Stomach (tissue), 9 donors: Measurements from ENCODE around the gene FNDC11. TPM values are rescaled to one million over a fixed set of nuclear protein-coding genes. Genes with fewer than 3 reads are reported as not detected.

Experiments used
- DNase-seq, 2 donors: peaks; one replicate each; pipeline versions ENCODE4 v3.0.0 to v3.0.0-alpha.2; 2013 to 2019
- H3K27ac ChIP-seq, 5 donors: fragments of 200-600 bp in 4 of 5; sonication (generic) in 4 of 5; one replicate each; pipeline ENCODE4 v1.5.1; 2013 to 2019; ENCODE audit warnings: mild to moderate bottlenecking in 1 of 5, moderate library complexity in 1 of 5
- H3K27me3 ChIP-seq, 3 donors: fragments of 200-600 bp; sonication (generic); one replicate each; pipeline ENCODE4 v1.5.1; 2017 to 2019; ENCODE audit warnings: mixed run types in 1 of 3
- H3K36me3 ChIP-seq, 4 donors: fragments of 200-600 bp; sonication (generic); 1 replicate in 3 of 4; 2 replicates in 1 of 4; pipeline ENCODE4 v1.5.1; 2016 to 2019
- H3K4me1 ChIP-seq, 4 donors: fragments of 200-600 bp; sonication (generic); one replicate each; pipeline ENCODE4 v1.5.1; 2016 to 2019
- H3K4me3 ChIP-seq, 4 donors: fragments of 200-600 bp; sonication (generic) in 3 of 4; one replicate each; pipeline ENCODE4 v1.5.1; 2016 to 2019; ENCODE audit warnings: mild to moderate bottlenecking in 1 of 4
- H3K9me3 ChIP-seq, 4 donors: fragments of 200-600 bp; sonication (generic); one replicate each; pipeline ENCODE4 v1.5.1; 2016 to 2019
- EP300 ChIP-seq: sonication (generic); formaldehyde crosslinking; IDR thresholded peaks from one replicate; pipeline ENCODE4 v1.6.1; 2017; ENCODE audit warnings: antibody characterized with exemption
- POLR2A ChIP-seq, 4 donors: fragments of 450-650 bp; IDR thresholded peaks; one replicate each; pipeline ENCODE4 v1.6.1; 2016; ENCODE audit warnings: antibody characterized with exemption in 4 of 4, control low read depth in 2 of 4, mild to moderate bottlenecking in 1 of 4, moderate library complexity in 1 of 4
- POLR2AphosphoS5 ChIP-seq, 3 donors: sonication (generic); formaldehyde crosslinking; IDR thresholded peaks; one replicate each; pipeline ENCODE4 v1.6.1; 2016; ENCODE audit warnings: antibody characterized with exemption in 3 of 3
- WGBS, 5 donors: extraction: QIAGEN DNeasy Blood & Tissue Kit in 3 of 5; methylation state at CpG; one replicate each; pipeline versions ENCODE4 v1.1.5 to v1.1.7; 2013 to 2018; 5-methylcytosine and 5-hydroxymethylcytosine counted together
- intact Hi-C: fragments of 100-400 bp; cut with DNase I; formaldehyde crosslinking; loops from one replicate; pipeline ENCODE4 v1.15.1; 2023; ENCODE audit warnings: low total_unique reads
- polyA plus RNA-seq, 3 donors: library from polyadenylated mRNA; stranded (reverse); fragments of 200-250 nt; gene quantifications; one replicate each; pipeline ENCODE4 v1.2.3, GENCODE V29; 2013
- total RNA-seq, 5 donors: library from RNA; depleted of rRNA; stranded (reverse); fragments of >200 nt; gene quantifications; one replicate each; pipeline versions ENCODE4 v1.1.0 to v1.2.3, GENCODE V29; 2014 to 2016
- TF ChIP-seq, protein P1 (sequence below), 7 experiments: fragments of 450-650 bp in 4 of 7; fragments of 200-600 bp in 3 of 7; sonication (generic) in 3 of 7; IDR thresholded peaks; one replicate each; pipeline ENCODE4 v1.5.1; 2016 to 2019; ENCODE audit warnings: antibody characterized with exemption in 7 of 7, control low read depth in 2 of 7, mild to moderate bottlenecking in 1 of 7
- donor health status: healthy with polysubstance abuse.
- donor health status: Bipolar disorder and iron deficiency.
- donor health status: healthy.

The FNDC11 gene
- total and polyA plus RNA-seq, 8 donors = 0.25 to 3.1 (median 0.55) TPM; not detected in 3

DNA sequence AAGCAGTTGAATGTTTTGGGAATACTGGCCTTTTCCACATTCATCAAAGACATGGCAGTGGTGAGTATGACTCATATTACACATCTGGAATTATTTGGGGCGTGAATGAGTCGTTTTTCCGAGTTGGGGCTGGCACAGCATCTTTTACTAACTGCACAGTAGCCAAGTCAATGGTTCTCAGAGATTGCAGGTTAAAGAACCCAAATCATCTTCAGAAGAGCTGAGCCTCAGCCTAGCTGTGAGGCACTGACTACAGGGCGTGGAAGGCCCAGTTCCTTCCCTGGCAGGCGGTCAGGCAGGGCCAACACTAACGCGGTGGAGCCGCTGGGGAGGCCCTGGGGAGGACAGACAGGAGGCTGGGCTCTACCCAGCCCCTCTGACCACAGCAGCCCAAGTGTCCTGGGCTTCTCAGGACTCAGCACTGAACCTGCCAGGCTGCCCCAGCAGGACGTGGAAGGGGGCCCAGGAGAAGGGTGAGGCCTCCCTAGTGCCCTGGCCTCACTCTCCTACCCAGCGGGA lies 40.1 kb downstream of the FNDC11 start:
- DNase-seq = no peak
- Histone ChIP-seq H3K36me3 (peaks cover 40 to 100% (median 96%) of the 10 kb centered on the region in 4 donors), H3K27ac (no peak overlapping the region), H3K9me3 (no peaks in the 10 kb centered on the region), H3K27me3 (no peaks in the 10 kb centered on the region), H3K4me3 (no peak overlapping the region), H3K4me1 (no peaks in the 10 kb centered on the region)
- intact Hi-C loops = no loop called here
- WGBS, 5 donors = 73 to 88% (median 80%) methylated on average over 5 to 10 of the region's 10 CpGs
- TF ChIP-seq POLR2A (IDR thresholded peaks at IDR 0.05) (no peak), EP300 (no peak), POLR2AphosphoS5 (IDR thresholded peaks at IDR 0.05) (no peak)
- TF ChIP-seq, protein P1, sequence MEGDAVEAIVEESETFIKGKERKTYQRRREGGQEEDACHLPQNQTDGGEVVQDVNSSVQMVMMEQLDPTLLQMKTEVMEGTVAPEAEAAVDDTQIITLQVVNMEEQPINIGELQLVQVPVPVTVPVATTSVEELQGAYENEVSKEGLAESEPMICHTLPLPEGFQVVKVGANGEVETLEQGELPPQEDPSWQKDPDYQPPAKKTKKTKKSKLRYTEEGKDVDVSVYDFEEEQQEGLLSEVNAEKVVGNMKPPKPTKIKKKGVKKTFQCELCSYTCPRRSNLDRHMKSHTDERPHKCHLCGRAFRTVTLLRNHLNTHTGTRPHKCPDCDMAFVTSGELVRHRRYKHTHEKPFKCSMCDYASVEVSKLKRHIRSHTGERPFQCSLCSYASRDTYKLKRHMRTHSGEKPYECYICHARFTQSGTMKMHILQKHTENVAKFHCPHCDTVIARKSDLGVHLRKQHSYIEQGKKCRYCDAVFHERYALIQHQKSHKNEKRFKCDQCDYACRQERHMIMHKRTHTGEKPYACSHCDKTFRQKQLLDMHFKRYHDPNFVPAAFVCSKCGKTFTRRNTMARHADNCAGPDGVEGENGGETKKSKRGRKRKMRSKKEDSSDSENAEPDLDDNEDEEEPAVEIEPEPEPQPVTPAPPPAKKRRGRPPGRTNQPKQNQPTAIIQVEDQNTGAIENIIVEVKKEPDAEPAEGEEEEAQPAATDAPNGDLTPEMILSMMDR (IDR thresholded peaks at IDR 0.05) = no peak

GRCh38 chr20:63595416-63596127 lies 41.6 kb downstream of the FNDC11 start:
- no peaks in the 10 kb centered on the region for H3K27me3 ChIP-seq
- H3K27ac ChIP-seq = no peak overlapping the region
- no peak for DNase-seq
- WGBS, 5 donors = 88 to 97% (median 94%) methylated on average over 21 to 30 of the region's 30 CpGs
- TF ChIP-seq POLR2A (IDR thresholded peaks at IDR 0.05) (no peak), POLR2AphosphoS5 (IDR thresholded peaks at IDR 0.05) (no peak), EP300 (no peak)
- TF ChIP-seq, protein P1 (IDR thresholded peaks at IDR 0.05) = no peak
- no peaks in the 10 kb centered on the region for H3K9me3 ChIP-seq
- H3K36me3 ChIP-seq = peaks cover 35 to 100% (median 96%) of the 10 kb centered on the region in 4 donors
- H3K4me3 ChIP-seq = no peak overlapping the region
- intact Hi-C loops = no loop called here
- no peaks in the 10 kb centered on the region for H3K4me1 ChIP-seq

GRCh38 chr20:63596423-63596822 lies 42.5 kb downstream of the FNDC11 start:
- TF ChIP-seq POLR2AphosphoS5 (IDR thresholded peaks at IDR 0.05) = no peak
- TF ChIP-seq EP300 = no peak
- Histone ChIP-seq H3K27me3 (no peaks in the 10 kb centered on the region), H3K27ac (no peak overlapping the region), H3K36me3 (peaks cover 33 to 100% (median 96%) of the 10 kb centered on the region in 4 donors), H3K9me3 (no peaks in the 10 kb centered on the region), H3K4me1 (no peaks in the 10 kb centered on the region), H3K4me3 (no peak overlapping the region)
- no peak for DNase-seq
- intact Hi-C loops = no loop called here
- 81 to 92% (median 89%) methylated on average over 4 to 6 of the region's 6 CpGs for WGBS, 5 donors

DNA sequence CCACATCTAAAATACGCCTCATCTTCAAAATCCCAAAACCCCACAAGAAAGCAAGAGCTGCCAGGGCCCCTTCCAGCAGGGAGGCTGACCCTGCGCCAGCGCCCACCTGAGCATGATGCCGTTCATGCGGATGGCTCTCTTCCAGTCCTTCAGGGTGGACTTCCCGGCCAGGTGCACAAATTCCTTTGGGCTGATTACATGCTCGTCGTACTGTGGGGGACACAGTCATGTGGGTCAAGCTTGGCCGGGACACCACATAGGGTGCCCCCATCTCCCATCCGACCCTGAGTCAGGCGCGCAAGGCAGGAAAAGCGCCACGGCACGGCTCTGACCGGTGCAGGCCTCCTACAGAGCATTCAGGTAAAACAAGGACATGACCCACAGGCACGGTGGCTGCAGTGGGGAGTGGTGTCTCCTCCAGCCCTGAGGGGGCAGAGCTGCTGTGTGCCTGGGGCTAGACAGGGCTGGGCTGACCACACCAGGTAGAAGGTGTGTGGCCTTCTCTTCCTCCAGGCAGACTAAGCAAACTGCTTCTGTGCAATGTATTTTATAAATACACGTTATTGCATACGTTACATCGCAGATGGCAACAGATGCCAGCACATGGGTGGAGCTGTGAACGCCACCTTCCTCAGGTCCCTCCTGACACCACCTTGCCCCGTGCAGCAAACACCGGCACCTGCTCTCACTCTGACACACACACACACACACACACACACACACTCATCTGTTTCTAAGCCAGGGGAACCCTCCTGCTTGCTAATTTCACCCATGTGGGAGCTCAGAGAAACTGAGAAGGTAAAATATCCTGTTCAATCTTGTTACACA lies 43.9 kb downstream of the FNDC11 start:
- TF ChIP-seq POLR2A (IDR thresholded peaks at IDR 0.05) (no peak), EP300 (no peak), POLR2AphosphoS5 (IDR thresholded peaks at IDR 0.05) (no peak)
- TF ChIP-seq, protein P1 (IDR thresholded peaks at IDR 0.05) = no peak
- no peak for DNase-seq
- Histone ChIP-seq H3K4me3 (no peak overlapping the region), H3K36me3 (peaks cover 29 to 100% (median 96%) of the 10 kb centered on the region in 4 donors), H3K9me3 (no peaks in the 10 kb centered on the region), H3K4me1 (no peaks in the 10 kb centered on the region), H3K27ac (no peak overlapping the region), H3K27me3 (no peaks in the 10 kb centered on the region)
- WGBS, 5 donors = 85 to 90% (median 89%) methylated on average over 20 to 23 of the region's 23 CpGs
- intact Hi-C loops = no loop called here
